ENCODE measurements around the gene HUNK.

GRCh38 chr21:31896019-31896418 is 23.2 kb downstream of the HUNK start:
- TF ChIP-seq CTCF (conservative IDR thresholded peaks at IDR 0.05) (no peak), ZFX (IDR thresholded peaks at IDR 0.05) (no peak)

Measured in C4-2B (cell line).